HG03196 (cell line): Measurements from ENCODE around the gene GCNT4.
"Not testable (repeated sequence)": the region's sequence is repeated elsewhere in the genome, so short reads cannot be mapped to it uniquely, and the experiment has no call there.

Experiments used
- ATAC-seq: cut with Tn5 transposase; IDR thresholded peaks from one replicate; pipeline ENCODE4 v1.9.1; 2021; ENCODE audit not compliant: unreplicated experiment

GCNT4 gene, protein sequence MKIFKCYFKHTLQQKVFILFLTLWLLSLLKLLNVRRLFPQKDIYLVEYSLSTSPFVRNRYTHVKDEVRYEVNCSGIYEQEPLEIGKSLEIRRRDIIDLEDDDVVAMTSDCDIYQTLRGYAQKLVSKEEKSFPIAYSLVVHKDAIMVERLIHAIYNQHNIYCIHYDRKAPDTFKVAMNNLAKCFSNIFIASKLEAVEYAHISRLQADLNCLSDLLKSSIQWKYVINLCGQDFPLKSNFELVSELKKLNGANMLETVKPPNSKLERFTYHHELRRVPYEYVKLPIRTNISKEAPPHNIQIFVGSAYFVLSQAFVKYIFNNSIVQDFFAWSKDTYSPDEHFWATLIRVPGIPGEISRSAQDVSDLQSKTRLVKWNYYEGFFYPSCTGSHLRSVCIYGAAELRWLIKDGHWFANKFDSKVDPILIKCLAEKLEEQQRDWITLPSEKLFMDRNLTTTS

DNA sequence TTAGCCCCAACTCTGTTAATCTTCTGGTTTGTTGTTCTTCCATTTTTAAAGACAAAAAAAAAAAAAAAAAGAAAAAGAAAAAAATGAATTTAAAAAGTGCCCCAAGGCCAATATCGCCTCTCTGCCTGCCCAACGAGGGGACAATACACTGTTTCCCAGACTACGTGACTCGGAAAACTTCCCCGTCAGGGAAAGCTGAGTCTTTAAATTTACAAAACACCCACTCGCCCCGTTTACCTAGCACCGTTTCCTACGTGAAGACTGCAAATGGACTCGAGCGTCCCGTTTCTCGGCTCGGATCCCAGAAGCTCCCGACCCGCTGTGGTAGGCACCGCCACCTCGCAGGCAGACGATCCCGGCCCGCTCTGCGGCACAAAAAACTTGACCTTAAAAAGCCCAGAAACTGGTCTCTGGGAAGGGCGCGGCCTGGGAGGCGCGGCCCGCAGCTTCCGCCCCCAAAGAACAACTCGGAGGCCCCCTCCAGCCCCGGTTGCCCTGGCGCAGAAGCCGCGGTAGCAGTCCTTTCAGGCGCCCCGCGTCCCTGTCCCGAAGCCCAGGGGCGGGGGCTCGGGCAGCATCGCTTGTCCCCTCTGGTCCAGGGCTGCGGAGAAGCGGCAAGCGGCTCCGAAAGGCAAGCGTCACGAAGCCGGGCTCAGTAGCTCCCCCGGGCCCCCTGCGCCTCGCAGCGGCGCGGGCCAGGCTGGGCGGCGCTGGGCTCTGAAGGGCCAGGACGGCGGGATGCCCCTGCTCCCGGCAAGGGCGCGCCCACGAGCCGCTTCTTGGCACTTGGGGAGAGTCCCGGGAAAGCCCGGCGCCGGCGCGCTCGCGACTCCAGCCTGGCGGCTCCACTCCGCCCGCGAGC is at the start of gene GCNT4:
Gene GCNT4, minus strand, starts transcription at position 367 of the 862 bp plus-strand sequence. CDS start 22,521 bp downstream, outside the sequence.
- no peak for ATAC-seq

DNA sequence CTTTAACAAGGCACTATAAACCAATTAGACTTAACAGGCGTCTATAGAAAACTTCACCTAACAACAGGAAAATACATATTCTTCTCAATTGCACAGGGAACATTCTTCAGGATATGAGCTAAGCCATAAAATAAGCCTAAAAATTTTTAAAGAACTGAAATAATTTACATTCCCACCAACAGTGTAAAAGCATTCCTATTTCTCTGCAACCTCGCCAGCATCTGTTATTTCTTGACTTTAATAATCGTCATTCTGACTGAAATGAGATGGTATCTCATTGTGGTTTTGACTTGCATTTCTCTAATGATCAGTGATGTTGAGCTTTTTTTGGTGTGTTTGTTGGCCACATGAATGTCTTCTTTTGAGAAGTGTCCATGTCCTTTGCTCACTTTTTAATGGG is 43.6 kb upstream of the GCNT4 start:
- not testable (repeated sequence) for ATAC-seq

DNA sequence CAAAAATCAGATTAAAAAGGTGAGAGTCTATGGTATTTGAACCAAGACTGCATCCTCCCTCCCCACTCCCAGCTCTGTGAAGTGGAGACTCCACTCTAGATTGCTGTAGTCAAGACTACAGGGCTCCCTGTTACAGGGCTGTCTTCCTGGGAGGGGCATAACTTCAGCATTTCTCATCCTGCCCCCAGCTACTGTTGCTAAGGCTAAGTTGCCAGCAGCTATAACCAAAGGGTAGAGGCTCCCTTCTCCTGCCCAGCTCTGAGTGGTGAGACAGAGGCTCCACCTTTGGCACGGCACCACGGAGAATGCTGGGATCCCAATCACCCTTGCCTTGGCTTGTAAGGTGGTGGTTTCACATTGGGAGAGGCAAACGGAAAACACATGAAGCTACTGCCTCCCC is 39.2 kb upstream of the GCNT4 start:
- no peak for ATAC-seq

DNA sequence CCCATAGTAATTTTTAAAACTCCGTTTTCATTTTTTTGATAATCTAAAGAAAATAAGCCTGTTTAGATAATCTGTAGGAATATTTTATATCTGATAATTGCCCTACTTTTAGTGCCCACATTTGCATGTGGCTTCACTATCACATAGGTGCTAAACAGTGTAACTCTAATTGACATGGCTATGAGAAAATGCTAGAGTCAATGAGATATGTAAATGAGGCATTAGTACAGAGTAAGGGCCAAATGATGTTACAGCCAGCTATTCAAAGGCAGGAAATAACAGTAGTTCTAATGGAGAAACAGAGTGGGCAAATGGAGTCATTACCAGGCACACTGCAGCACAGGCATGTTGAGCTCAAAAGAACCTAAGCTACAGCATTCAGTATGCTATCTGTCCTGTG is 37.3 kb upstream of the GCNT4 start:
- no peak for ATAC-seq

DNA sequence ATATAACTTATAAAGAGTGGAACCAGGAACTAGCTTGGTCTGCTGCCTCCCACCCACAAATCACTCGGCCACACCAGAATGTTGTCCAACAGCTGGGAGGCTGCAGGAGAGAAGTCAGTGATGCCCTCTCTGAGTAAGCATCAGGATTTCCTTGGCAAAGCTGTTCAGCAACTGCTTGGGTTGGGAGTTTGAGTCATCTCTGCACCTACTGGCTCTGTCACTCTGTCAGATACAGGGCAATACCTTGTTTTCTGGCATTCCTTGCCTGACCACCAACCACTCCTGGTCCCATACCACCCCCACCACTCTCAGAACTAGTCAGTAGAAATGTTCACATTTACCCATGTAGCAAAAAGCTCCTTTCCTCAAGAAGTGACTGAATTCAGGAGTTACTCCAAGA is 36.8 kb upstream of the GCNT4 start:
- no peak for ATAC-seq

DNA sequence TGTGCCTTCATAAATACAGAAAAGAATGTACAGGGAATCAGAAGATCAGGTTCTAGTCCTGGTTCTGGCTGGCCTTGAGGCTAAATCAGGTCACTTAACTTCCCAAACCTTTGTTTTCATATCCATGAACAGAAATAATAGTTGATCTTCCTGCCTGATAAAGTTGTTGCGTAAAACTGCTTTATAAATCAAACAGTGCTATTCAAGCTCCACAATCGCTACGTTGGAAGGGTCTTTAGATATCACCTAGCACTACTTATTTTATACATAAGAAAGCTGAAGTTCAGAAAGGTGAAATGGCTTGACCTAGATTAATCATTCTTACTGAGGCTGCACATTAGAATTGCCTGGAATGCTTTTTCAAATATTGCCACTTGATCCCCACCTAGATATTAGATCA is 36.3 kb upstream of the GCNT4 start:
- no peak for ATAC-seq

DNA sequence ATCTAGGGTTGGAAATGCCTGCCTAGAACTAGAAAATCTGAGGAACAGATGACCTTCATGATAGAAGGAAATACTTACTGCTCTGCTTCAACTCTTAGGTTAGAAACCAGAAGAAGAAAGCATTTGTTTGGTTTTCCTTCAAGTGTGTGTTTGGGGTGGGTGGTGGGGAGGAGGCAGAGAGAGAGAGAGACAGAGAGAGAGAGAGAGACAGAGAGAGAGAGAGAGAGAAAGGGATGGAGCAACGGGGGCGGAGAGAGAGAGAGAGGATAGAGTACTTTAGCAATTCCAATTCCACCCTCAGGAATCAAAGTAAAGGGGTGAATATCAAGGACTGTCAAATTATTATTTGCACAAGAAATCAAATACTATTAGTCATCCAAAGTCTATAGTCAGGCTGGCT is 29.2 kb upstream of the GCNT4 start:
- ATAC-seq, result no peak

DNA sequence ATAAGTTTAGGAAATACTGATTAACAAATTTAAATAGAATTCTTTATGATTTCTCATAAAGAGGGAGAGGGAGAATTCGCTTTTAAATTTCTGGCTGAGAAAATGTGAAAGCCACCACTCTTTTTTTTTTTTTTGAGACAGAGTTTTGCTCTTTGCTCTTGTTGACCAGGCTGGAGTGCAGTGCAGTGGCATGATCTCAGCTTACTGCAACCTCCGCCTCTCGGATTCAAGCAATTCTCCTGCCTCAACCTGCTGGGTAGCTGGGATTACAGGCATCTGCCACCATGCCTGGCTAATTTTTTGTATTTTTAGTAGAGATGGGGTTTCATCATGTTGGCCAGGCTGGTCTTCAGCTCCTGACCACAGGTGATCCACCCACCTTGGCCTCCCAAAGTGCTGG is 27.0 kb upstream of the GCNT4 start:
- not testable (repeated sequence) for ATAC-seq

DNA sequence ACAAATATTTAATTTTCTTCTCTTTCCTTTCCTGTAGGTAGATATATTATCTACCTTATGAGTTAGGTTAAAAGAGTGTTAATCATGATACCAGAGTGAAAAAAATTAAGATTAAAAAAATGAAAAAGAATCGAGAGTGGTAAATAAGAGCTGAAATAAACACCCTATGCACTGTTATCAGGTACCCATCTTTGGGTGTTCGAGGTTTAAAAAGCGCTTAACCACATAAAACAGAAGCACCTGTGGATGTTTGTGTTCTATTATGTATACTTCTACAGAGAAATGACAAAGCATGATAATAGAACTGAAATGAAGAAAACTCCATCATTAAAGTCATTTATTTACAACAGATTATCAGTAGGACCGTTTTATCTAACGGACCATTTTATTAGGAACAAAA is 25.7 kb upstream of the GCNT4 start:
- ATAC-seq, result no peak

DNA sequence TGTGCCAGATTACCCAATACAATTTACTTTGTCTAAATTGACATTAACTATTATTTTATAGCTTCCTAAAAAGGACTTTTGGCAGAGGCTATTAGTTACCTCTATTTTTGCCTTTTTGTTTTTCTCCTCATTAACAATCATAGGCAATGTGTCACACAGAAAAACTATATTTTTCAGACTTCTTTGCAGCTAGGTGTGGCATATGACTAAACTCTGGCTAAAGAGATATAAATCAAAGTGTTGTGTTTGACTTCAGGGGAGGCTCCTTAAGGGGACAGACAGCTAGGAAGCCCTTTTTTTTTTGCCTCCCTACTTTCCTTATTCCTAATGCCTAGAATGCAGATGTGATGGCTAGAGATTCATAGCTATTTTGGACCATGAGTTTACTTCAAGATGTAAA is 19.7 kb upstream of the GCNT4 start:
- no peak for ATAC-seq

DNA sequence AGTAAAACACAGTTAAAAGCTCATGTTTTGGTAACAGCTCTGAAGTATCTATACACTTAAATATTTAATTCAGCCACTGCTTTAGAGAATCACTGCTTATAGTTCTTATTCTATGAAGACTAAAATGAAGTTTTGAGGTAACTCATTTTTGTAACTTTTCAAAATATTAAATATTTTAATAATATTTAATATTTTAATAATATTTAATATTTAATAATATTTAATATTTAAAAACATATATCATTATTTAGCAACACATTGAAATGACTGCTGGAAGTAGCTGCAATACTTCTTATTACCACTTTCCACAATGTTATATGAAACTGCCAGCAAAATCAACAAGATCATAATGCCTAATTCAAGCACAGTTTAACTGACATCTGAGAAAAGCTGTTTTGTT is 18.7 kb upstream of the GCNT4 start:
- no peak for ATAC-seq

DNA sequence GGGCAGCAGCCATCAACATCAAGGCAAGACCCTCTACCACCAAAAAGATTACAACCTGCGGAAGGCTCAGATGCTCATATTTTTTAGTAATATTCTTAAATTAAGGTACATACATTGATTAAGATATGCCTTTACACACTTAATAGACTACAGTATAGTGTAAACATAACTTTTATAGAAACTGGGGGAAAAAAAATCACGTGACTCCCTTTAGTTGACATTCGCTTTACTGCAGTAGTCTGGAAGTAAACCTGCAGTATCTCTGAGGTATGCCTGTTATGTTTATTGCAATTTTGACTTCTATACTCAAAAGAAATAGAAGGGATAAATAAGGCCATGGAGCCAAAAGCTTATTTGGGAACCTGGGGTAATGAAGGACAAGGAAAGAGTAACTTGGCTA is 15.1 kb upstream of the GCNT4 start:
- no peak for ATAC-seq

DNA sequence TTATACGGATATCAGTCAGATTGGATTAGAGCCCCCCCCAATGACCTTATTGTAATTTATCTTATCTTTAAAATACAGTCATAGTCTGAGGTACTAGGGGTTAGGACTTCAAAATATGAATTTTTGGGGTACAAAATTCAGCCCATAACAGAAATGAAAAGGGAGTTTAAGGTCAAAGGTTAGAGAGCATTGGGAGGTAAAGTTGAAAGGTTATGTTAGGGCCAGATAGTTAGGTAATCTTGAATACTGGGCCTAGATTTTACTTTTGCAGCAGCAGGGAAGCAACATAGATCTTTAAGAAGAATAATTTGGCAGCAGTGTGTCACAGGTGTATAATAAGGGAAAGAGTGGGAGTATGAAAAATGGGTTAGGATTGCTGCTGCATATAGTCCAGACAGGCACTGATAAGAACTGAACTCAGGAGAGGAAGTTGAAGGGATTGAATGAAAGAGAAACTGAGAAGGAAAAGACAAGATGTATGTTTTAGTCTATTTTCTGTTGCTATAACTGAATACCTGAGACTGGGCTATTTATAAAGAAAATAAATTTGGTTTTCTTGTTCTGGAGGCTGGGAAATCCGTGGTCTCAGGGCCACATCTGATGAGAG is 10.7 kb upstream of the GCNT4 start:
- no peak for ATAC-seq

DNA sequence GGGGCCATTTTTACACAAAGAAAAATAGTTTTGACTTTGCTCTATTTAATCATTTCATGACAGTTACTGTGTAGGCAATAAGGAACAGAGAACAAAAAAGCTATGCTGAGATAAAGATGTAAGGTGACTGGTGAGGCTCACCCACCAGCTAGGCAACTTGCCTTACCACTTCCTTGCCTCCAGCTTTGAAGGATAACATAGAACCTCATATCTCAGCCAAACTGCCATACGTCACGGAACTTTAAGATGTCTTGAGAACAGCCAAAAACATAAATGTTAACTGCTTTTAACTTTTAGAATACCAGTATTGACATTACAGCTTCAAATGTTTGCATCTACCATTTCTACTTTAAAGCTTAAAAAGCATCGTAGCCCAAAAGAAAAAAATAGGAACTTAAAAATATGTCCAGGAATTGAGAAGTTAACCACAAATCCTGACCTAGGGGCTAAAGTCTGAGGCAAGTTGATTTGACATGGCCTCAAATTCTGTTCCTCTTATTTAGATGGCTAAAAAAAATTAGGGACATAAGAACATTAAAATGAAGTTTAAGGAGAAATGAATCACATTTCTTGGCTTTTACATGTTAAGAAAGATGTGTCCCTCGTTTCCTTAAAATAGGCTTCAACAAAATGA is 7.7 kb upstream of the GCNT4 start:
- ATAC-seq, result no peak

DNA sequence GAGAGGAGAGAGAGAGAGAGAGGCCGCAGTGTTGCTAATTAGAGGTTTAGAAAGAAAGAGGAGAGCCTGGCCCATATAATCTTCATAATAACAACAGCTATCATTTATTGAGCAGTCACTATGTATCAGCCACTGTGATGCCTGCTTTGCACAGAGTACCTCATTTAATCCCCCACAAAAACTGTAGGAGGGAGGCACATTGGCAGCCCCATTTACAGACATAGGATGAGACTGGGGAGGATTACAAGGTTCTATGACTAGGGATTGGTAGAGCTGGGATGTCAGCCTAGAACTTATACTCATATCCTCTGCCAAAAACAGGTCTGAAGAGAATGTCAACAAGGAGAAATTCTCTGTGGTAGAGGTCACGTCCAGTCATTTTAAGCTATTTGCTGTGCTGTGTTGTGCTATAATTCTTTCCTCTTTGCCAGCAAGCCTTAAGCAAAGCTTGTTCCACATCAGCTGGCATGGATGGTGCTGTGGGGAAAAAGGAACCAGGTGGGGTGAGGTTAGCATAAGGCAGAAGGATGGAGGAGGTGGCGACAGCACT is 6.7 kb upstream of the GCNT4 start:
- ATAC-seq, result no peak

DNA sequence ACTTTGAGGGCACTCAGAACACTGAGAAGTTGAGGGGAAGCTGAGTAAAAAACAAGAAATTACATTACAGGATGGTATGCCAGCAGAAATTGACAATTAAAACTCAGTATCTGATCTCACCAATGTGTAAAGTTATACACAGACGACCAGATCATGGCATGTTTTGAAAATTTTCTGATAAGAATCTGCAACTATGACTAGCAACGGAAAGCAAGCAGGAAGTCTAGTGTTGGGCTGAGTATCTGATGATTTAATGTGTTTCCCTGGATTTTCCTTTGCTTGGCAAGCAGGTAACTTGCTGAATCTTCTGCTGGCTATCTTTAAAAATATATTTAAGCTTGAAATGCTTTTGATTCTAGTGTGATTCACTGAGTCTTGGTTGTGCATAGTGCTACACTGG is 5.2 kb upstream of the GCNT4 start:
- ATAC-seq, result no peak

DNA sequence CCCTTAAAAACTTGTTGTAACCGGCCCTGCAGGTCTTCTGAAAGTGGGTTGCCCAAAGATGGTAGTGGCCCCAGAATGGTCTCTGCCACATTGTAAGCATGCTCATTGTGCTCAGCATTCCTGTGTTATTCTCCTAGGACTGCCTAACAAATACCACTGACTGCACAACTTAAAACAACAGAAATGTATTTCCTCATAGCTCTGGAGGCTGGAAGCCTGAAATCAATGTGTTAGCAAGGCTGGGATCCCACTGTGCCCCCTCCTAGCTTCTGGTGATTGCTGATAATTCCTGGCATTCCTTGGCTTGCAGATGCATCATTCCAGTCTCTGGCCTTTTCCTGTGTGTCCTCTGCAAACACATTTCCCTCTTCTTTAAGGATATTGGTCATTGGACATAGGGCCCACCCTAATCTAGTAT is 3.4 kb upstream of the GCNT4 start:
- ATAC-seq, result no peak

DNA sequence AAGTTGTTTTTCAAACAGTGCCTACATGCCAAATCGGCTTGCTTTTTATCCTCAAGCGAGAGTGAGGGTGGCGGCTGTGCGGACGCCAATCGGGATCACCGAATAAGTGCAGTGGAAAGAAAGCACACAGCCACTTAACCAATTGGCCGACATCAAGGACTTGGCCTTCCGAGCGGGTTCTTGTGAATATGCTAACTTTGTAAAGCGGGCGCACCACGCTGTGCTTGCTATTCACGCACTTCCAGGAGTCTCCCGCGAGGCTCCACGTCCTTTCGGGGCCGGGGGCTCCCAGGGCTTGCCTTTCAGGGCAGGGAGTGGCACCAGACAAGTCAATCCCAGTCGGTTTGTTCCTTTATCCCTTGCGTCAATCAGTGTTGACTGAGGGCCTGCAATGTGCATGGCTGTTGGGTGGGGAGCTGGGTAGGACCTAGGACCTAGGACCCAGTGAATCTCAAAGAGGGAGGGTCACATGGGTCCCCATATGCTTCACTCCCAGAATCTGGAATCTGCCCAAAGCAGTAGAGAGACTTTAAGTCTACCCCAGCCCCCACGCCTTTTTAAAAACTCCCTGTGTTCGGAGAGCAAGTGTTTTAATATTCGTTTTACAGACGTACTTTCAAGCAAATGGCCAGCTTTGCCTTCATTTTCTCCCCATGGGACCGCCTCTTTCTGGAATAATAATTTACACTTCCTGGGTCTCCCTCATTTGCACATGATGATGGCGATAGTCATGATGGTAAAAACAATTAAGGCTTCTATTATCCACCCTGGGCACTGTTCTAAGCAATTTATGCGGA is 2.0 kb upstream of the GCNT4 start:
- ATAC-seq, result no peak

DNA sequence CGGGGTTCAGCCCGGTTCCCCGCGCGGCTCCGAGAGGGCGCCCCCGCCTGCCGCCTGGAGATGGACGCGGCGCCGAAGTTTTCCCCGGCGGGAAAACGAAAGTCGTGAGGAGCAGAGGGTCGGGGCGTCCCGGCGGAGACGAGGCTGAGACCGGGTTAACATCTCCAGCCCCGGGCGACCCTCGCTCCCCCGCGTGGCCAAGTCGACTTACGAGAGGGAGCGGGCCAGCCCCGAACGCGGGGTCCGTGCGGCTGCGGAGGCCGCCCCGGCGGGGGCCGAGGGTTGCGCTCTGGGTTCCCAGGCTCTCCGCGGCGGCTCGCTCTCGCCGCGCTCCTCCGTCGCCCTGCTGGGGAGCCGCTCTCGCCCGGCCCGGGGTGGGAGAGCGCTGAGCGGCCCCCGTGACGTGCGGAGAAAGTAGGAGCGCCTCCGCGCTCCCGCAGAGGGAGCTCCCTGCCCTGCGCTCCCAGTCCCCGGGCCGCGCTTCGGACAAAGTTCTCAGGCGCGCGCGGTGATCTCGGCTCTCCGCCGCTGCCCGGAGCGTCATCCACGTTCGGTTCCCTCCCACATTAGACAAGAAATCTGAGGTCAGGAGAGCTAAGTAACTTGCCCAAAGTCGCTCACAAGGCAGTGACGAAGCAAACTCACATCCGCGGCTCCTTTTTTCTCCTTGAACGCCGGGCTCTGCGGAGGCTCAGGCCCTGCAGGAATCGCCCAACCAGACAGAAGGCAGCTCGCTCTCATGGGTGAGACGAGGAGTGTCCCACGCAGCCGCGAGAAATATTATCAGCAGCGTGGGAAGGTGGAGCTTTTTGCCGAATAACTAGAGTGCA is 1.2 kb upstream of the GCNT4 start:
- ATAC-seq, result no peak

DNA sequence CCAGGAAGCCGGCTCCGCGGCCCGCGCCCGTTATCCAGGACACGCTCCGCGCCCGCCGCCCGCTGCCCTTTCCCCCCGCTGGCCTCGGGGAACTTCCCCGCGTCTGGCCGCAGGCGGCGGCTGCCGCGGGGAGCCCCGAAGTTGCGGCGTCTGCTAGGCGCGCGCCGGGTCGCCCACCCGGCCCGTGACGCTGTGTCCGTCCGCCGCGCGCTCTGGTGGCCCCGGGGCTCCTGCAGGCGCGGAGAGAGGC is 621 bp upstream of the GCNT4 start:
- no peak for ATAC-seq
